Choroid plexus epithelial cell (primary cell): ENCODE results near the gene SARS1.

ENCODE experiments used
- DNase-seq: peaks from one replicate; pipeline ENCODE4 v3.0.0-alpha.2; 2010; ENCODE audit warnings: low read depth
- H3K4me3 ChIP-seq: 2 replicates; pipeline ENCODE4 v1.5.1; 2011; ENCODE audit warnings: low read depth, mild to moderate bottlenecking, control low read depth, low read length, moderate library complexity
- CTCF ChIP-seq: conservative IDR thresholded peaks from 2 replicates; pipeline ENCODE4 v1.5.1; 2011; ENCODE audit warnings: low read depth, mild to moderate bottlenecking, control low read depth, inconsistent platforms, low read length, moderate library complexity

Gene SARS1

DNA sequence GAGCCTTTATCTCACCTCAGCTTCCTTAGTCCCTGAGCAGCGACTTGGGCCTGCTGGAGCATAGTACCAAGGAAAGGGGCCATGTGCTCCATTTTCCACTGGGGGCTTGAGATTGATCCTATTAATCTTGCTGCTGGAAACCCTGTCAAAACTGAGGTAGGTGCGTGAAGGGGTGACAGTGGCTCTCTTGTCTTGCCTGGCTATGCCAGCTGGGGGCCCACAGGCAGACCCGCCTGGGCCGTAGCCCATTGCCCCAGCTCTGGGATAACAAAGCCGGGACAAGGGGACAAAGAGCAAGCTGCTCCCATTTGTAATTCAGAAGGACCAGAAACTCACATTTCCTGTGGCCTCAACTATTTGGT lies 25.3 kb downstream of the SARS1 start:
- H3K4me3 ChIP-seq: no peak overlapping the region
- TF ChIP-seq CTCF: no peak

DNA sequence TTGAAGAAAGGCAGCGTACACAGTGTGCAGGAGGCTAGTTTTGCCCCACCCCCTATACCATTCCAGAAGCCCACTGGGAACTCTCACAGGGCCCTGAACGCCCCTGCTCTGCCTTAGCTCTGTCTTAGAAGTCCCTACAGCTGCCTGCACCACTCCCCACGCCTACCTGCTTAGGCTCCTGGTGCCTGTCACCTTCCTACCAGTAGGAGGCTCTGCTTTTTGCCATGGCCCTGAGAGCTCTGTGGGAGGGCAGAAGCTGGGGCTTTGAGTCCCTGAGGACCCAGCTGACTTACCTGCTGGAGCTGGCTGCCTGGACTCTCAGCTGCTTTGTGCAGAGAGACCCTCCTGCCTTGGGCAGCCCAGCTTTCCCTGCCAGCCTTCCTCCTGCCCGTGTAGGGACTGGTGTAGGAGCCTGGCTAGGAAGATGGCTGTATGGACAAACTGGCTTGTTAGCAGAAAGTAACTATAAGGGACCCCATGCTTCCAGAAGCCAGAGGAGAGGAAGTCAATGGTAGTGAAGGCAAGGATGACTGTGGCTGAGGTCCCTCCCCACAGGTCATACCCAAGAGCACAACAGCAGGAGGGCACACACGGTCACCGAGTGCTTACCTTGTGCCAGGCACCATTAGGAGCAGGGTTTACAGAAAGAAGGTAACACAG lies 25.8 kb downstream of the SARS1 start:
- DNase-seq: peak; percentile 70
- no peak overlapping the region for H3K4me3 ChIP-seq
- TF ChIP-seq CTCF: peak; percentile 78

More for the DNA sequence above, 25.3 kb downstream of the SARS1 start:
- no peak for DNase-seq

GRCh38 chr1:109240158-109241152 lies 26.7 kb downstream of the SARS1 start:
- peak; percentile 79 for DNase-seq
- H3K4me3 ChIP-seq: no peak overlapping the region
- no peak for TF ChIP-seq CTCF

DNA sequence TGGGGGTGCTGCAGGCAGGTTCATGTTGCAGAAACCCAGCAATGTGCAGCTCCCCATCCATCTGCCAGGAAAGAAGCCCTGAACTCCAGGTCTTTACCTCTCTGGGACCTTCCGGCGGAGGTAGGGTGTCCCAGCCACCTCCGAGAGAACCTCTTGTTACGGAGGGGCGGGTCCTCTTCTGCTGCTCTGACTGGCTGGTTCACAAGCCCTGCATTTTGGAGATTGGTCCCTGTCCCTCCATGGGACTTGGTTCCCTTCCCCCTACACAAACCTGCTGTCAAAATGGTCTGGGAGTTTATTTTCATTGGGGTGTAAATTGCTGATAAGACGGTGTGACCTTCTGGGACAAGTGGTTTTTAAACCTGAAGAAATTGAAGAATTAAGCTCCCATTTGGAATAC lies 27.6 kb downstream of the SARS1 start:
- TF ChIP-seq CTCF: no peak
- peak; percentile 13 for DNase-seq
- H3K4me3 ChIP-seq: no peak overlapping the region

DNA sequence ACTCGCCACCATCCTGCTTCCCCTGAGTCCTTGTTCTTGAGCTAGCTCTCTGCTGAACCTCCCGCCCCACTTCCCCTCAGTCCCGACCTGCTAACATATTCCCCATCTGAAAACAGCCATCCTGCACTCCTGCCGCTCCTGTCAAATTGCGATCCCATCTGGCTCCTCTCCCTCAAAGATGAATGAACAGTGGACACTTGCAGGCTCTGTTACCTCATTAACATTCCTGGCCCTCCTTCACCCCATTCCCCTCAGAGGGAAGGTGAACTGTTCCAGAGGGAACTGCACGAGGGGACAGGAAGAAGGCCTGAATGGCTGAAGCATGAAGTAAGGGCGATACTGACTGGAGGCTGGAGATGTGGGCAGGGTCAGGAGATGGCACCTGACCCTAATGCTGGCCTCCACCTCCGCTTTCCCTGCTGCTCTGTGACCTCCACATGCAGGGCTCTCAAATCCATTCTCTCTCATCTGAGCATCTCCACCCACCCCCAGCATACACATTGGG lies 28.2 kb downstream of the SARS1 start:
- DNase-seq: no peak
- TF ChIP-seq CTCF: no peak
- H3K4me3 ChIP-seq: no peak overlapping the region

DNA sequence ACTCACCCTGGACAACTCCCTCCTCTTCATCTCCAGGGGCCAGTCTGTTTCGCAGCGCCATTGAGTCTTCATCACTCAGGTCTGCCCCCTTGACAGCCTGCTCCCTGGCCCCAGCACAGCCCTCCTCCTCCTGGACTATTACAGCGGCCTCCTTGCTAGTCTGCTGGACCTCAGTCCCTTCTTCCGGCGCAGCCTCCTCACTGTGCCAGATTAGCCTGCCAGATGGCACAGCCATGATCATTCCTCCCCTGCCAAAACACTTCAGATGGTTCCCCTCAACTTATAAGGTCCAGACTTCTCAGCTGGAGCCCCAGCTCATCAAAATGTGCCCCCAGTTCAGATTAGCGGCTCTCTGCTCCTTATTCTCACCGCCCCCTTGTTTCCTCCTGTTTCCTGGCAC lies 28.7 kb downstream of the SARS1 start:
- no peak for TF ChIP-seq CTCF
- DNase-seq: no peak
- no peak overlapping the region for H3K4me3 ChIP-seq

DNA sequence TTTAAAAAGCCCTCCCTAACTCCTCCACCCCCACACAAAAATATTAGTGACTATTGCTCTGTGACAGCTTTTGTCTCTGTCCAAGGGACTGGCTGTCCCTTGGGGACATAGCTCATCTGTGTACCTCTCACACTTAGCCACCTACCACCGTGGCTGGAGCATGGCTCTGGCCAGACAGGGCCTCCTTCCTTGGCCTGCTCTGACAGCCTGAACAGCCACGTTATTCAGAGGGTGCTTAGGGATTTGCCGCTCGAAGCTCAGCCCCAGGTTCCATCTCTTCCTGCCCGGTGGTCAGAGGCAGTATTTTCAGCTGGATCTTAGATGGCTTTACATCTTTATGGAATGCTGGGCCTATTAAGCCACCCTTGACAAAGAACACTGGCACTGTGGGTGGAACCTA lies 29.5 kb downstream of the SARS1 start:
- no peak overlapping the region for H3K4me3 ChIP-seq
- DNase-seq: no peak
- no peak for TF ChIP-seq CTCF
